Activated T-cell treated with anti-CD3 and anti-CD28 coated beads, Interleukin-2, amount 50 U/mL, for 1 hour (primary cell): ENCODE results near the gene FMO2.

Experiments used
- DNase-seq: peaks from one replicate; pipeline ENCODE4 v3.0.0-alpha.2; 2020

FMO2 gene

GRCh38 chr1:171177261-171177660 is 7.8 kb upstream of the FMO2 start:
- DNase-seq = no peak

GRCh38 chr1:171179318-171180227 is 5.5 kb upstream of the FMO2 start:
- no peak for DNase-seq

- no peak for DNase-seq
Observed at GRCh38 chr1:171180670-171181069, 4.4 kb upstream of the FMO2 start.

GRCh38 chr1:171188388-171189266 is 3.5 kb downstream of the FMO2 start:
- DNase-seq = no peak

GRCh38 chr1:171191992-171192391 is 6.9 kb downstream of the FMO2 start:
- DNase-seq = no peak

GRCh38 chr1:171195767-171196166 is 10.7 kb downstream of the FMO2 start:
- DNase-seq = no peak

- DNase-seq = no peak
Observed at GRCh38 chr1:171196351-171196750, 11.3 kb downstream of the FMO2 start.

- DNase-seq = no peak
Observed at GRCh38 chr1:171198081-171198480, 13.0 kb downstream of the FMO2 start.

- DNase-seq = no peak
Observed at GRCh38 chr1:171204296-171204695, 19.2 kb downstream of the FMO2 start.

- no peak for DNase-seq
Observed at GRCh38 chr1:171206204-171206977, 21.3 kb downstream of the FMO2 start.

GRCh38 chr1:171206978-171207355 is 21.9 kb downstream of the FMO2 start:
- DNase-seq = no peak

GRCh38 chr1:171207377-171207776 is 22.3 kb downstream of the FMO2 start:
- no peak for DNase-seq

GRCh38 chr1:171210355-171210754 is 25.3 kb downstream of the FMO2 start:
- DNase-seq = no peak

- no peak for DNase-seq
Observed at GRCh38 chr1:171212607-171213351, 27.7 kb downstream of the FMO2 start.

- DNase-seq = no peak
Observed at GRCh38 chr1:171213559-171214454, 28.7 kb downstream of the FMO2 start.

GRCh38 chr1:171217658-171218443 is 32.8 kb downstream of the FMO2 start:
- DNase-seq = no peak

- no peak for DNase-seq
Observed at GRCh38 chr1:171218661-171219060, 33.6 kb downstream of the FMO2 start.

GRCh38 chr1:171219346-171220080 is 34.4 kb downstream of the FMO2 start:
- DNase-seq = no peak

GRCh38 chr1:171220081-171220420 is 35.0 kb downstream of the FMO2 start:
- DNase-seq = no peak

GRCh38 chr1:171220581-171221054 is 35.5 kb downstream of the FMO2 start:
- no peak for DNase-seq
